Measurements from ENCODE around the gene CACNG6. TPM values are rescaled to one million over a fixed set of nuclear protein-coding genes. Genes with fewer than 3 reads are reported as not detected.

CACNG6 gene
- total and polyA plus RNA-seq, 10 of the 15 experiments (the other 5 are each of a cell fraction or from before 2014, with no cell fraction given), result 0.07 TPM; not detected in 9

DNA sequence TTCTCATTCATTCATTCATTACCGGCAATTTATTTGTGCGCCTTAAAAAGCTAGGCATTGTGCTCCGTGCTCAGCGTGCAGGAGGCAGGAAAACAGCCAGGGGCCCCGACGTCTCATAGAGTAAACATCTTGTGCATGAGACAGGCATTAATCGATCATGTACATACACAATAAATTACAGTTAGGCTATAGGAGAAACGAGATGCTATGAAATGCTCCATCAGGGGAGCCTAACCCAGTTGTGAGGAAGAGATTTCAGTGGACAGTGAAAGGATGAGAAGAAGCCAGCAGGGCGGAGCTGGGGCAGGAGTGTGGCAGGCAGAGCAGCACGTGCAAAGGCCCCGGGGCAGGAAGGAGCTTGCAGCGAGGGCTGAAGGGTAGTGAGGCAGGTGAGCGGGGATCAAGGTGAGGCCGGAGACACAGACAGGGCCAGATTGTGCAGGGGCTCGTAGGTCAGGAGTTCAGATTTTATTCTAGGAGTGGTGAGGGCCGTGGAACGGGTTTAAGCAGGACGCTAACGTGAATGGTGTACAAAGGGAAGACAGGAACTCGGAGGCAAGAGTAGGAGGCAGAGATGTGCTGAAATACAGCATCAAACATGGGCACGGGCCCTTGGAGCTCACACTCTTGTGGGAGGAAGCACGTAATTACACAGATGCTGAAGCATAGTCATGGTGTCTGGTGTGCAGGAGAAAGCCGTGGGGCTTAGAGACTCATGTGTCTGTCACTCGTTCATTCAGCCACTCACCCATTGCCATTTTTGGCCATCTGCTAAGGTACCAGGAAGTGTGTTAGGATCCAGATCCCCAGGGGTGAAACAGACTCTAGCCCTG, 7.8 kb upstream of the CACNG6 start:
- H3K4me3 ChIP-seq, result no peak overlapping the region
- H2AFZ ChIP-seq (ENCODE audit: control insufficient read depth, low read depth, low read length), result no peak overlapping the region
- no peak overlapping the region for H3K27ac ChIP-seq (ENCODE audit: control insufficient read depth, insufficient read depth)
- no peak for ATAC-seq
- in situ Hi-C loops (cut with MboI) (no loop called here), intact Hi-C loops (cut with micrococcal nuclease; ENCODE audit: unreplicated experiment) (no loop called here)
- POLR2A ChIA-PET, result no interaction called here
- H3K9ac ChIP-seq (ENCODE audit: control insufficient read depth, insufficient read depth, low read length), result no peak overlapping the region
- no peak overlapping the region for H3K4me2 ChIP-seq (ENCODE audit: control insufficient read depth, insufficient read depth)
- H4K20me1 ChIP-seq (ENCODE audit: control insufficient read depth, insufficient read depth), result no peaks in the 10 kb centered on the region
- 67% methylated on average over 24 of the region's 24 CpGs for WGBS (ENCODE audit: insufficient coverage, insufficient replicate concordance, low lambda C conversion rate, missing lambda C conversion rate)
- H3K27me3 ChIP-seq (replicated peaks in 1 of 2; ENCODE audit: control insufficient read depth in 2 of 2, insufficient read depth in 2 of 2, low read length in 1 of 2), result no peaks in the 10 kb centered on the region
- no peaks in the 10 kb centered on the region for H3K79me2 ChIP-seq (ENCODE audit: control insufficient read depth, insufficient read depth, low read length)
- no peak for FAIRE-seq
- DNase-seq (ENCODE audit: low read depth, low spot score), result no peak
- SMC1A ChIA-PET (ENCODE audit: uncharacterized antibody, unreplicated experiment), result no interaction called here
- H3K9me3 ChIP-seq (replicated peaks; ENCODE audit: control insufficient read depth, insufficient read depth, low read length), result no peaks in the 10 kb centered on the region; the same call in 2 of the 3 replicates
- RAD21 ChIA-PET (ENCODE audit: unreplicated experiment), result no interaction called here
- TF ChIP-seq IRF4 (IDR thresholded peaks at IDR 0.05; ENCODE audit: low read depth, low read length) (no peak), YY1 (IDR thresholded peaks at IDR 0.05; ENCODE audit: low read depth, low read length) (no peak), SMAD1 (IDR thresholded peaks at IDR 0.05; ENCODE audit: low read depth, partially characterized antibody) (no peak), MXI1 (IDR thresholded peaks at IDR 0.05; ENCODE audit: low read depth, low read length) (no peak), NFXL1 (IDR thresholded peaks at IDR 0.05; ENCODE audit: borderline replicate concordance) (no peak), CBX3 (IDR thresholded peaks at IDR 0.05; ENCODE audit: borderline replicate concordance, low read depth) (no peak), GATAD2B (conservative IDR thresholded peaks at IDR 0.05; ENCODE audit: low read depth) (no peak), ZBTB40 (IDR thresholded peaks at IDR 0.05; ENCODE audit: borderline replicate concordance) (no peak), ZNF207 (IDR thresholded peaks at IDR 0.05; ENCODE audit: borderline replicate concordance) (no peak), ASH2L (IDR thresholded peaks at IDR 0.05; ENCODE audit: borderline replicate concordance, low read depth) (no peak), IKZF2 (IDR thresholded peaks at IDR 0.05) (no peak), KAT2A (conservative IDR thresholded peaks at IDR 0.05; ENCODE audit: control insufficient read depth, low read depth, low read length) (no peak), CEBPB (IDR thresholded peaks at IDR 0.05; ENCODE audit: borderline replicate concordance in 1 of 2, low read depth in 2 of 2, low read length in 2 of 2) (no peak), ATF2 (IDR thresholded peaks at IDR 0.05; ENCODE audit: low read length) (no peak)
- BruUV-seq (replicated peaks), result no TSS peak
- CTCF ChIA-PET, result no interaction called here
- H3K4me1 ChIP-seq (ENCODE audit: control insufficient read depth, insufficient read depth, low read length), result no peaks in the 10 kb centered on the region
- H3K36me3 ChIP-seq (ENCODE audit: control insufficient read depth in 2 of 2, insufficient read depth in 2 of 2, low read length in 1 of 2), result no peaks in the 10 kb centered on the region
